ENCODE results near the gene CELF2. TPM values are rescaled to one million over a fixed set of nuclear protein-coding genes. Genes with fewer than 3 reads are reported as not detected.
A peak's percentile ranks its signal among the peaks of the same experiment; 100 is the strongest.

The CELF2 gene
- polyA plus RNA-seq, 1 donor from 2014 or later, result 142 TPM

GRCh38 chr10:11237571-11237970 lies 219.9 kb downstream of the CELF2 start:
- Mint-ChIP-seq H3K4me3 (peak overlapping the region in 1 of 4 donors; percentile 25), H3K27ac (peak overlapping the region; percentile 7 to 92 (median 91)), H3K36me3 (peaks cover 3% of the 10 kb centered on the region), H3K9me3 (no peaks in the 10 kb centered on the region), H3K27me3 (no peaks in the 10 kb centered on the region), H3K4me1 (peaks cover 46 to 78% (median 62%) of the 10 kb centered on the region in 3 donors)

- peaks cover 56 to 82% (median 66%) of the 10 kb centered on the region in 3 donors for H3K4me1 Mint-ChIP-seq
- H3K27ac Mint-ChIP-seq, result peak overlapping the region in 1 of 3 donors; percentile 64
- H3K4me3 Mint-ChIP-seq, result no peak overlapping the region
- H3K27me3 Mint-ChIP-seq, result no peaks in the 10 kb centered on the region
- peaks cover 3% of the 10 kb centered on the region for H3K36me3 Mint-ChIP-seq
- H3K9me3 Mint-ChIP-seq, result no peaks in the 10 kb centered on the region
Measured at GRCh38 chr10:11238893-11239292, 221.2 kb downstream of the CELF2 start.

DNA sequence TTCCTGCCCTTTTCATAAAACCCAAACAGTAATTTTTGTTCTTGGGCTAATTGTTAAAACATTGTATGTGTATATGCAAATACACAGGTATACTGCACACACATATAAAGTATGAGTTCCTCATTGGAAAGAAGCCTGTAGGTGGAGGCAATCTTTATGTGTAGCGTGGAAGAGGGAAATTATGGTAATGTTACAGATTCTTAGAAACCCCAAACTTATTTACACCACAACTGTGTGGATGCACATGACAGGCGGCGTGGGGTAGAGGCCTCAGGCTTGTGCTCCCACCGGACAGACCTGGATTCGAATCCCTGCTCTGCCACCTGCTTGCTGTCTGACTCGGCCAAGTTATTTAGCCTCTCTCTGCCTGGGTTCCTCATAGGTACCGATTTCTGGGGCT lies 223.0 kb downstream of the CELF2 start:
- Mint-ChIP-seq H3K9me3 (no peaks in the 10 kb centered on the region), H3K36me3 (peaks cover 3% of the 10 kb centered on the region), H3K4me3 (peak overlapping the region in 1 of 4 donors; percentile 34), H3K4me1 (peaks cover 50 to 73% (median 54%) of the 10 kb centered on the region in 3 donors), H3K27me3 (no peaks in the 10 kb centered on the region), H3K27ac (peak overlapping the region; percentile 21 to 56 (median 28))

DNA sequence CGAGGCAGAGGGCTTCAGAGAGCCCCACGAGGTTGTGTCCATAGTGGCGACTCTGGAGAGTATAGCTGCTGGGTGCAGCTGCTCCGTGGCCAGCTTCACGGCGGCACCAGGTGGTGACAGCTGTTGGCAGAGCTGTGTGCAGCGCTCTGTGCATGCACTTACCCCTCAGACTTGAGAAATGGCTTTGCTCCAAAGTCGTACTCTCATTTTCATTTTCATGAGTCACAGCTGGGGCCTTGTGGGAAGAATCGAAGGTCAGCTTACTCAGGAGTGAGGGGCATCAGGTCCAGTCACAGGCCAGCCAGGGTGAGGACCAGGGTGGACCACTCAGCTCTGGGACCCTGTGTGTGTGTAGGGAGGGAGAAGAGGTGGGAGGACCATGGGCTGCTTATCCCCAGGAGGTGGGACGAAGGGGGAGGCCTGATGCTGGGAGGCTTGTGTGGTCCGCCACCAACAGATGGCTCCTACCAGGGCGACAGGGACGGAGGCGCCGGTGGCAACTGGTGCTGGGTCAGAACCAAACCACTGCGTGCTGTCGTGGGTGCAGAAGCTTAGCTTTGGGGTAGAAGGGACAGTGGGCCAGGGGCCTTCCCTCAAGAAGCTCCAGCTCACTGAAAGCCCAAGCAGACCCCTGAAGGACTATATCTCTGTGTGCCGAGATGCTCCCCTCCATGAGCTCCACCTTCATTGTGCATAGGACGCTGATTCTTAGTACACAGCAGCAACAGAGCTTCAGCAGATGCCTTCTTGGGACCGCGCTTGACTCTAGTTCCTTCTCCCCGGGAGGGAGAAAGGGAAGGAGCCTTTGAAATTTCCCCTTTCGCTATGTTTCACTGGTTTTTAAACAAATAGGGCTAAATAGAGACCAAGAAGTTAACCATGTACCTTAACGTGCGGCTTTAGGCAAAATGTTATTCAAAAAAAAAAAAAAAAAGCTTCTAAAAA lies 225.0 kb downstream of the CELF2 start:
- H3K27me3 Mint-ChIP-seq, result no peaks in the 10 kb centered on the region
- peak overlapping the region in 2 of 4 donors; percentile 80 to 96 for H3K4me3 Mint-ChIP-seq
- H3K9me3 Mint-ChIP-seq, result no peaks in the 10 kb centered on the region
- H3K36me3 Mint-ChIP-seq, result peaks cover under 1% of the 10 kb centered on the region
- H3K4me1 Mint-ChIP-seq, result peaks cover 33 to 54% (median 35%) of the 10 kb centered on the region in 3 donors
- H3K27ac Mint-ChIP-seq, result no peak overlapping the region

DNA sequence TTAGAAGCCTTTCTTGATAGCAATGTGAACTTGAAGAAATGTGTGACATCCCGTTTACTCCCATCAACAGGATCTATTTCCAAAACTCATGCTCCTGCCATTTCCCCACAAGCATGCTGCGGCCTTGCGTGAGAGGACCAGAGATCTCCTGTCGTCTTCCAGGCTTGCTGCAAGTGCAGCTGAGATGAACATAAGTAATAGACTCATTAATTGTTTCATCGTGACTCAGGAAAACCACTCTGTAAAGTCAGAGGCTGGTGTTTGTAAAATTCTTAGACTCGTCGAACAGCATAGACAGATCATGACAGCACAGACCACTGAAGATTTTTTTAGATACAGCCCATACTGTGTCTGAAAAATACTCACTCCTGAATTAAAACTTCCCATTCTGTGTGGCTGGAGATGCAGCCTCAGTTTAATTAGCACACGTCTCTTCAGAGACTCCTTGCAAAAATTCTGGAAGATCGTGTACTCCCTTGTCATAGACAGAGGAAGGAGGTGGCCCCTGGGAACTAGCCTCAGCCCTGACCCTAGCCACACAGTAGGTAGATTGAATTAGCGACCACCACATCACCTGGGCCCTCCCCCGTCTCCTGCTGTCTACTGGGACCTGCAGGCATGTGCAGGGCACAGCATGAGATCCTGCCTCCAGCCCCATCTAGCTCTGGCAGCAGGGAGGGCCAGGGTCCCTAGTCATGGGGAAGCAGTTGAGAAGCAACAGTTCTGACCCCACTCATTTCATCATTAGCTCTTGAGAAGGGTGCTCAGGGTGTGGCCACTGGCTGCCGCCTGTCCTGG lies 226.0 kb downstream of the CELF2 start:
- Mint-ChIP-seq H3K4me3 (peak overlapping the region in 2 of 4 donors; percentile 80 to 96), H3K27me3 (no peaks in the 10 kb centered on the region), H3K27ac (no peak overlapping the region), H3K9me3 (no peaks in the 10 kb centered on the region), H3K36me3 (peaks cover 3% of the 10 kb centered on the region), H3K4me1 (peaks cover 26 to 52% (median 40%) of the 10 kb centered on the region in 3 donors)

GRCh38 chr10:11245095-11245479 lies 227.4 kb downstream of the CELF2 start:
- Mint-ChIP-seq H3K27me3 (no peaks in the 10 kb centered on the region), H3K4me3 (no peak overlapping the region), H3K9me3 (no peaks in the 10 kb centered on the region), H3K27ac (no peak overlapping the region), H3K36me3 (peaks cover 3% of the 10 kb centered on the region), H3K4me1 (peaks cover 35 to 48% (median 38%) of the 10 kb centered on the region in 3 donors)

DNA sequence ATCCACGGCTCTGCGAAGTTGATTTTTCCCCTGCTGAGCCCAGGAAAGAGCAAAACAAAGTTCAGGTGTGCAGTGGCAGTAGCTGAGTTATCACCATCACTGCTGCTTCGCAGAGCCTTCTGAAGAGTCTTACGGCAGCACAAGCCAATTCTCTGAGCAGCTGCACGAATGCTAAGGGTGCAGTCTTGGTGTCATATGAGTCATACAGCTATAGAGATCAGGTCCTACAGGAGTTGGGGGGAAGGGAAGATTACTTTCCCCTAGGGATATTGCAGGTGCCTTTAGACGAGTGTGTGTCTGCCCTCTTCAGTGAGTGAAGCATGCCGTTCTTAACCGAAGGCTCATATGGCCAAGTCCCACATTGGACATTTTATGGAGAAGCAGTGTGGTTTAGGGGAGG lies 227.8 kb downstream of the CELF2 start:
- H3K27me3 Mint-ChIP-seq, result no peaks in the 10 kb centered on the region
- no peak overlapping the region for H3K4me3 Mint-ChIP-seq
- no peak overlapping the region for H3K27ac Mint-ChIP-seq
- no peaks in the 10 kb centered on the region for H3K9me3 Mint-ChIP-seq
- H3K4me1 Mint-ChIP-seq, result peaks cover 32 to 48% (median 39%) of the 10 kb centered on the region in 3 donors
- H3K36me3 Mint-ChIP-seq, result peaks cover 3% of the 10 kb centered on the region

GRCh38 chr10:11245981-11246590 lies 228.4 kb downstream of the CELF2 start:
- Mint-ChIP-seq H3K4me1 (peaks cover 28 to 45% (median 39%) of the 10 kb centered on the region in 3 donors), H3K9me3 (no peaks in the 10 kb centered on the region), H3K27ac (no peak overlapping the region), H3K27me3 (no peaks in the 10 kb centered on the region), H3K4me3 (no peak overlapping the region), H3K36me3 (peaks cover 3% of the 10 kb centered on the region)

DNA sequence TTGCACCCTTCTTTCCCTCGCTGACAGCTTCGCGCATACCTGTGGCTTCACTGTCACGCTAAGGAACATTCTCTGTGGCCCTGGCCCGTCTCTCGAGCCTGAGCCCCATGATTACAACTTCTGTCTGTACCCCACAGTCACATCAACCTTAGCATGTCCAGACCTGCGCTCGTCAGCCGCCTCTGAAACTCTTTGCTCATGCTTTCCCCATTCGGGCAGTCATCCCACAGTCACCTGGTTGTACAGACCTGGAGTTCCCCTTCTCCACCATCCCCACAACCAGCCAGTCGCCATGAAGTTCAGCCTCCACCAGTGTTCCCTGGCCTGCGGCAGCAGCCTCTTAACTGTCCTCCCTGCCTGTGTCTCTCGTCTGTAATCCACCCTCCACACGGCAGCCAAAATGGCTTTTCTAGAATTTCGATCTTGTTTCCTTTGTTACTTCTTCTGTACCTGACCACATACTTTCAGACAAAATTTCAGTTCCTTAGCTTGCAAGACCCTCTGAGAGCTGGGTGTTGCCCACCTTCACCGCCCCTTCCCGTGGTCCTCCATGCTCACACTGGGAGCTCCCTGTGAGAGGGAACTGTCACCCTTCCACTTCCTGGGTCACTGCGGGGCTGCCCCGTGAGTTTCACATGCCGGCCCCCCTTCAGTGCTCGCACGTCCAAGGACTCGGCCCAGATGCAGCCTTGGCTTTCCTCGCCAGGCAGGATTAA lies 229.2 kb downstream of the CELF2 start:
- Mint-ChIP-seq H3K36me3 (peaks cover 3% of the 10 kb centered on the region), H3K4me1 (peaks cover 33 to 40% (median 33%) of the 10 kb centered on the region in 3 donors), H3K9me3 (no peaks in the 10 kb centered on the region), H3K4me3 (no peak overlapping the region), H3K27ac (no peak overlapping the region), H3K27me3 (no peaks in the 10 kb centered on the region)

DNA sequence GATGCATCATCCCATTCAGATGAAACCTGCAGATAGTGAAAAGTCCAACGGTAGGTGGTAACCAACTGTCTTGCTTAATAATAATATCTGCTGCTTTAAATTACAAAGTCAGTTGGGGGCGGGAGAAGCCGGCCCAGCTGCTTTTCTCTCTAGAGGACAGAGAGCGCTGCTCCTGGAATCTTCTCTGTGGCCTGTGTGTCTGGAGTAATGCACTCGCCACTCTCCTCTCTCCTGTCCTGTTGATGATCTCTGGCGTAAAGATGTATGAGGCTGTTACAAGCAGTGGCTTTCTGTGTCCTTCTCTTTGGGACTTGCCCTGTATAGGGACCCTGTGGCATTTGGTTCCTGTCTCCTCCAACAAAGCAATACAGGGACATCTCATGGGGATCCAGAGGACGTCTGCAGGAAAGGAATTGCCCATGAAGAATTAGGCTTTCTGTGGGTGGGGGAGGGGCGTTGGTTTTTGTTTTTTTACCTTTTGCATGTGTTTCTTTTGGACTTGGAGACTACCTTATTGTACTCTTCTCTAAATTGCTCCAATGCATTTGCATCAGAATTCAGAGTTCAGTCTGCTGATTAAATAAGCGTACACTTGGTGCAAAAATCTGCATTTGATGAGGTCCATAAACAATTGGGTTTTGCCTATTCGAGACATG lies 231.6 kb downstream of the CELF2 start:
- H3K4me3 Mint-ChIP-seq, result peak overlapping the region in 1 of 4 donors; percentile 18
- H3K4me1 Mint-ChIP-seq, result peaks cover 20 to 28% (median 26%) of the 10 kb centered on the region in 3 donors
- no peaks in the 10 kb centered on the region for H3K27me3 Mint-ChIP-seq
- peak overlapping the region in 1 of 3 donors; percentile 71 for H3K27ac Mint-ChIP-seq
- H3K36me3 Mint-ChIP-seq, result peaks cover 3% of the 10 kb centered on the region
- no peaks in the 10 kb centered on the region for H3K9me3 Mint-ChIP-seq

- H3K36me3 Mint-ChIP-seq, result peaks cover 3% of the 10 kb centered on the region
- peak overlapping the region in 1 of 3 donors; percentile 71 for H3K27ac Mint-ChIP-seq
- H3K4me3 Mint-ChIP-seq, result no peak overlapping the region
- H3K27me3 Mint-ChIP-seq, result no peaks in the 10 kb centered on the region
- H3K9me3 Mint-ChIP-seq, result no peaks in the 10 kb centered on the region
- peaks cover 20 to 31% (median 31%) of the 10 kb centered on the region in 3 donors for H3K4me1 Mint-ChIP-seq
Measured at GRCh38 chr10:11249808-11250195, 232.1 kb downstream of the CELF2 start.

DNA sequence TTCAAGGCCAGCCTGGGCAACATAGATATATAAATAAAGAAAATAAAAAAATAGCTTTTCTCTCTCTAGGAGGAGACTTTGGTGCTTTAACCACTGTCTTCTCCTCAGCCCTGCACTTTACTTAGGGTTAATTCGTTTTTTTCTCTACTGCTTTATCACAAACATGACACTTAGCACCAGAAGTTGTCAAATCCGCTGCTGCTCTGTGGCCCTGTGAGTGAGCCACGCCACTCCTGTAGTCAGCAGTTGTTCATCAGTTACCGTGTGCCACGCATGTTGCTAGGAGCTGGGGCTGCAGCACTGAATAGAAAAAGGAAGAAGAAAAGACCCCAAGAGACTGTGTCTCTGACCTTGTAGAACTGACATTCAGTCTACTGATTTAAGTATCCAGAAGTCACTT lies 232.6 kb downstream of the CELF2 start:
- Mint-ChIP-seq H3K27ac (peak overlapping the region in 1 of 3 donors; percentile 71), H3K27me3 (no peaks in the 10 kb centered on the region), H3K4me1 (peaks cover 20 to 36% (median 31%) of the 10 kb centered on the region in 3 donors), H3K4me3 (no peak overlapping the region), H3K9me3 (no peaks in the 10 kb centered on the region), H3K36me3 (peaks cover 3% of the 10 kb centered on the region)

DNA sequence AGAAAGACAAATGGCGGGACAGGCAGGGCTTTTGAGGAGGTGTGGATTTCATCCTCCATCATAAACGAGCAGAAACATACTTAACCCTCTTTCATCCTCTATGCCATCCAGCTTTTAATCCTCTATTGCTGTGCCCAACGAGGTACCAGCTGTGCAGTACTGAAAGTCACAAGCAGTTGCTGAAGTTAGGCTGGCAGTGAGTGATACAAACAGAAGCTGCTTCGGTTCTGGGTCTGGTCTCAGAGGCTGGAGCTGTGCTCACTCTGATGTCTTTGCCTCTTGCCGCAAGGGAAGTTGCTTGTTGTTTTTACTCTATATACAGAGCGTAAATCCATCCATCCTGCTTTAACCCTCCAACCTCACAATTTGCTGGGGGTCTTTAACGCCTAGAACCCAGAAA lies 235.2 kb downstream of the CELF2 start:
- H3K27me3 Mint-ChIP-seq, result no peaks in the 10 kb centered on the region
- no peaks in the 10 kb centered on the region for H3K9me3 Mint-ChIP-seq
- H3K36me3 Mint-ChIP-seq, result peaks cover 1% of the 10 kb centered on the region
- peak overlapping the region in 1 of 3 donors; percentile 57 for H3K27ac Mint-ChIP-seq
- H3K4me3 Mint-ChIP-seq, result peak overlapping the region in 1 of 4 donors; percentile 15
- peaks cover 35 to 56% (median 54%) of the 10 kb centered on the region in 3 donors for H3K4me1 Mint-ChIP-seq

Data from IgD-negative memory B cell (primary cell).